Stimulated activated CD8-positive, alpha-beta memory T cell treated with anti-CD3 and anti-CD28 coated beads, Interleukin-4, amount 100 ng/mL, for 1 hour (primary cell): ENCODE data around the gene ITGAL.
"Not testable (repeated sequence)": the region's sequence is repeated elsewhere in the genome, so short reads cannot be mapped to it uniquely, and the experiment has no call there.

Experiments
- DNase-seq, 2 donors: peaks; one replicate each; pipeline ENCODE4 v3.0.0-alpha.2; 2020; ENCODE audit warnings: low read depth in 2 of 2, low spot score in 1 of 2

ITGAL gene

DNA sequence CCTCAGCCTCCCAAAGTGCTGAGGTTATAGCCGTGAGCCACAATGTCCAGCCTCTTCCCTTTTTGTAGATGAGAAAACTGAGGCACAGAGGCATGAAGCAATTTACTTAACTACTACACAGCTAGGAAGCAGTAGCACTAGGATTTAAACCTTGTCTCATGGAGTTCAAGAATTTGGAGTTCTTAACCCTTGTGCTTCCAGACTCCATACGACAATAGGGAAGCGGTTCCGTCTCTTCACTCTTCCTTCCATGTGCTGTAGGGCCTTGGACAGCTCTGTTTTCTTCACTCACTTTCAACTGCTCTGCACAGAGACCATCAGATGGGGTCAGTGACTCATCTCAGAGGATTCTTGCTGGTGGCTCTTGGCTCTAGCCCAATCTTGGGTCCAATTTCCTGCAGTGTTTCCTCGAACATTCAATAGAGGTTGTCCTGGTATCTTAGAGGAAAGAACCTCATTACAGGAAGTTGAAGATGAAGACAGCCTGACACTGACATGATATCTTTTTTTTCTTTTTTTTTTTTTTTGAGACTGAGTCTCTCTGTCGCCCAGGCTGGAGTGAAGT lies 19.3 kb downstream of the ITGAL start:
- peak in 1 of 2 donors; percentile 10 for DNase-seq

DNA sequence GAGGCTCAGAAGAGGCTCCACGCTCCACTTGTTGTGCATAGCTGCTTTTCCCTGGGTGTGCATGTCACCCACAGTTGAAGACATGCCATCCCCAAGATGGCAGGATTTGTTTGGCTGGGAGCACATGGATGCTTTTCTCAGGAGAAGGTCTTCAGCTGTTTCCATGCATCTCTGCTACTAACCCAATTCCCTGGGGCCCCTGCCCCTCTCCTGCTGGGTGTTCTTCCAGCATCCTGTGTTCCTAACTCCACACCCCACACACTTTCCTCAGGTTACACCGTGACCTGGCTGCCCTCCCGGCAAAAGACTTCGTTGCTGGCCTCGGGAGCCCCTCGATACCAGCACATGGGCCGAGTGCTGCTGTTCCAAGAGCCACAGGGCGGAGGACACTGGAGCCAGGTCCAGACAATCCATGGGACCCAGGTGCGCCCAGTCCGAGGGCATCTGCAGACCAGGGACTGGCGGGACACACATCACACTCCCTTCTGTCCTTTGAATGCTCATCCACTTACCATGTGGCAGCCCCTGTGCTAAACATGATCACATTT lies 21.5 kb downstream of the ITGAL start:
- no peak for DNase-seq

DNA sequence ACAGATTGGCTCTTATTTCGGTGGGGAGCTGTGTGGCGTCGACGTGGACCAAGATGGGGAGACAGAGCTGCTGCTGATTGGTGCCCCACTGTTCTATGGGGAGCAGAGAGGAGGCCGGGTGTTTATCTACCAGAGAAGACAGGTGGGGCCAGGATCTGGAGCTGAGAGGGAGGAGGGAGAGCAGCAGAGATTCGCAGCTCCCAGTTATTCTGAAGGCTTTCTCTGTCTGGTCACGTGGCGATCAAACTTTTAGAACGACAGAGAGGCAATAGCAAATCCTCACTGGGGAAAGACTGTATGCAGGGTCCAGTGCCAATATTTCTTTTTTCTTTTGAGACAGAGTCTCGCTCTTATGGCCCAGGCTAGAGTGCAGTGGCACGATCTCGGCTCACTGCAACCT lies 22.2 kb downstream of the ITGAL start:
- DNase-seq, result no peak

DNA sequence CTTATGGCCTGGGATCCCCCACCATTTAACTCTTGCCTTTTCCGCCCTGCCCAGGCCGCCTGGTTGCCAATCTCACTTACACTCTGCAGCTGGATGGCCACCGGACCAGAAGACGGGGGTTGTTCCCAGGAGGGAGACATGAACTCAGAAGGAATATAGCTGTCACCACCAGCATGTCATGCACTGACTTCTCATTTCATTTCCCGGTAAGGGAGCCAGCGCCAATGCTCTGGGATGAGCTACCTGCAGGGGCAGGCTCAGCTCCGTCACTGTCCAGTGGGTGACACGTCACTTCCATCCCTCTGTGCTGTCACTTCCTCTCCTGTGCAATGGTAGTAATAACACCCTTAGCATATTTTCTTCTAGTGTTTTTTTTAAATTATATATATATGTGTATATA lies 26.7 kb downstream of the ITGAL start:
- DNase-seq, result no peak

DNA sequence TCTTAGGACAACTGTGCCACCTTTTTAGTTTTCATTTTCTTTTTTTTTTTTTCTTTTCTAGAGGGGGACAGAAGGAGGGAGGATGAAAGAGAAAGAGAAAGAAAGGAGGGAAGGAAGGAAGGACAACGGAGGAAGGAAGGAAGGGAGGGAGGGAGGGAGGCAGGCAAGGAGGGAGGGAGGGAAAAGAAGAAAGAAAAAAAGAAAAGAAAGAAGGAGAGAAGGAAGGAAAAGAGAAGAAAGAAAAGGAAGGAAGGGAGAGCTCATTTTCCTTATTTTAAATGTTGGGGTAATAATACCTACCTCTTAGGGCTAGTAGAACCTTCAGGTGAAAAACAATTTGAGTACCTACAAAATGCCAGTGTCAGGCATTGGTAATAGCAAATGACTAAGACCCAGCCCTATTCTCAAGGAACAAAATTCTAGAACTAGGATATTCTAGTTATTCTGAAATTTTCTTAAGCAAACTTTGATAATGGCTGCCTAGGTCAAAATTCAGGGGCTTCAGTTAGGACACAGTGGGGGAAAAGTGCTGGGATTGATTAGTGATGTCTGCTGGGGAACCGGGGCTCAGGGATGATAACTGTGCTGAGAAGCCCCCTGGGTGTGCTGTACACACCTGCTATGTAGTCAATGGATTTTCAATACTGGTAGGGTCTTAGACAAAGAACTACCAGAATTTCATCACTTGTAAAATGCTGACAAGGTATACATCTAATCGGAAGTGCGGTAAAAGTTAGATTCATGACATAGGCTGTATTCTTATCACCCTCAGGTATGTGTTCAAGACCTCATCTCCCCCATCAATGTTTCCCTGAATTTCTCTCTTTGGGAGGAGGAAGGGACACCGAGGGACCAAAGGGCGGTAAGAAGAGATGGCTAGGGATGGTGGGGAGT lies 31.1 kb downstream of the ITGAL start:
- no peak for DNase-seq

DNA sequence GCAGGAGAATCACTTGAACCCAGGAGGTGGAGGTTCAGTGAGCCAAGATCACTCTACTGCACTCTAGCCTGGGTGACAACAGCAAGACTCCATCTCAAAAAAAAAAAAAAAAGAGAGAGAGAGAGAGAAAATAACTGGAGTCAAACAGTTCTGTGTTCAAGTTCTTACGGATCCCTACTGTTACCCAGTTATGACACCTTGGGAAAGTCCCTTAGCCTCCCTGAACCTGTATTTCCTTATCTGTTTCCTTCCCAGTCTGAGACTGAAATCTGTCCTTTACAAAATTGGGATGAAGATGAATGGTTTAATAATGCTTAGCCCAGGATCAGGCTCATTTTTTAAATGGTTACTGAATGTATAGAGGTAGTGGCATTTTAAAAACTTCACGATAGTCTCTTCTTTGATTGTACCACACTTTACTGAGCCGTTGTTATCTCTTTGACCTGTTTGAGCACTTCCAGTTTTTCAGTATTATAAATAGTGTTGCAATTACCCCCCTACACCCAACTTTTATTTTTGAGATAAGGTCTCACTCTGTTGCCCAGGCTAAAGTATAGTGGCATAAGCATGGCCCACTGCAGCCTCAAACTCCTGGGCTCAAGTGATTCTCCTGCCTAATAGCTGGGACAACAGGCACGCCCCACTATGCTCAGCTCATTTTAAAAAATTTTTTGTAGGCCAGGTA lies 36.7 kb downstream of the ITGAL start:
- DNase-seq, result no peak

DNA sequence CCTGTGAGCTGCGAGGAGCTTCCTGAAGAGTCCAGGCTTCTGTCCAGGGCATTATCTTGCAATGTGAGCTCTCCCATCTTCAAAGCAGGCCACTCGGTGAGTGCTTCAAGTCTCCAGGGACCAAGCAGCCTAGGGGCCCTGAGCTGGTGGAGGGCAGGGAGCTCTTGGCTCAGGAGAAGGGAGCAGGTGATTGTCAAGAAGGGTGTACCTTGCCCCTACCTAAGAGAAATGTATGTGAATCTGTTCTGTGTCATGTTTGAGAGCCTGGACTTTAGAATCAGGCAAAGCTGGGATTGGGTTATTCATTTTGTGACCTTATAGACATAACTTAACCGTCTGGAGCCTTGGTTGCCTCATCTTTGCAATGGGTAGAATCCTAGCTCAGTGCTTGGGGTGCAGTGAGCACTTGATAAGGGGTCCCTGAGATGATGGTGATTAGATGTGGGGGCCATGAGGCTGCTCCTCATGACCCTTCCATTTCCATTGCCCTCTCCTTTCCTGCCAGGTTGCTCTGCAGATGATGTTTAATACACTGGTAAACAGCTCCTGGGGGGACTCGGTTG lies 37.9 kb downstream of the ITGAL start:
- DNase-seq, result no peak

DNA sequence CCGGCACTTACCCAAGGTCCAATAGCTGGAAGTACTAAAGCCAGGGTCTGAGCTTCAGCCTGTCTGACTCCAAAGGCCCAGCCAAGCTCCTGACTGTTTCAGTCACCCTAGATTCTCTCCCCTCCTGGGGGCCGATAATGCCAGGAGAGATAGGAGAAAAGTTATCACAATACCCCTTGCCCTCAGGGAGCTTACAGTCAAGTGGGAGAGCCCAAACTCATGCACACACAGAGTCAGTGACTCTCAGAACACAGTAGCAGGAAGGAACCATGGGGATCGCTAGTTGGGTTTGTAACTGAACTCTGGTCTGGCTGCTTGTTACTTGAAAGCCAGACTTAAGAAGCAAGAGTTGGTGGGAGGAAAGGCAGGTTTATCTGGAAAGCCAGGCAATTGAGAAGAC lies 39.0 kb downstream of the ITGAL start:
- no peak for DNase-seq

DNA sequence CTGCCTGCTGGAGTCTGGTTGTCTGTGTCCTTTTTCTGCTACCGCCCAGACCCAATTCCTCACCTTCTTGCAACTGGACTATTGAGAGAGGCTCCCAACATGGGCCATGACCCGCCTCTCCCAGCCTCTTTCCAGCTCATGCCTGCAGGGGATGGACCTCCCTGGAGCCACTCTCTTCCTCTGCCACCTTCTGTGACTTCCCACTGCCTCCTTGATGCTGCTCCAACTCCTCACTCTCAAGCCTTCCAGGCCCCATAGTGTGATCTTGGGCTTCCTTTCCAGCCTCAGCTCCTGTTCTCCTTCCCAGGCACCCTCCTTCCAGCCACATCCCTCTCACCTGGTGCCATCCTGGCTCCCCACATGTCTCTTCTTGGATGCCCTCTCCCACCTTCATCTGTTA lies 42.7 kb downstream of the ITGAL start:
- no peak for DNase-seq

DNA sequence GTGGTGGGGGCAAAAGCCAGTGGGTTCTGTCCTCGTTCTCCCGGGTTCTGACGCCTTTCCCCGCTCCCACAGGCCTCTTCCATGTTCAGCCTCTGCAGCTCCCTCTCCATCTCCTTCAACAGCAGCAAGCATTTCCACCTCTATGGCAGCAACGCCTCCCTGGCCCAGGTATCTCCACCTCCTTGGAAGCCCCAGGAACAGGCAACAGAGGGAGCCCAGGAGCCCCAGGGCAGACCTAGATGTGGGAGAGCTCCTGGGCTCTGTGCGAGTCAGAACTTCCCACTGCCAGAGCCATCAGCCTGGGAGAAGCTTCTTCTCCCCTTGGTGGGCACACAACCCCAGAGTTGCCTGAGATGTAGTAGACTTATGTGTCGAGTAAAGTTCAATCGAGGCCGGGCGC lies 46.0 kb downstream of the ITGAL start:
- no peak for DNase-seq

DNA sequence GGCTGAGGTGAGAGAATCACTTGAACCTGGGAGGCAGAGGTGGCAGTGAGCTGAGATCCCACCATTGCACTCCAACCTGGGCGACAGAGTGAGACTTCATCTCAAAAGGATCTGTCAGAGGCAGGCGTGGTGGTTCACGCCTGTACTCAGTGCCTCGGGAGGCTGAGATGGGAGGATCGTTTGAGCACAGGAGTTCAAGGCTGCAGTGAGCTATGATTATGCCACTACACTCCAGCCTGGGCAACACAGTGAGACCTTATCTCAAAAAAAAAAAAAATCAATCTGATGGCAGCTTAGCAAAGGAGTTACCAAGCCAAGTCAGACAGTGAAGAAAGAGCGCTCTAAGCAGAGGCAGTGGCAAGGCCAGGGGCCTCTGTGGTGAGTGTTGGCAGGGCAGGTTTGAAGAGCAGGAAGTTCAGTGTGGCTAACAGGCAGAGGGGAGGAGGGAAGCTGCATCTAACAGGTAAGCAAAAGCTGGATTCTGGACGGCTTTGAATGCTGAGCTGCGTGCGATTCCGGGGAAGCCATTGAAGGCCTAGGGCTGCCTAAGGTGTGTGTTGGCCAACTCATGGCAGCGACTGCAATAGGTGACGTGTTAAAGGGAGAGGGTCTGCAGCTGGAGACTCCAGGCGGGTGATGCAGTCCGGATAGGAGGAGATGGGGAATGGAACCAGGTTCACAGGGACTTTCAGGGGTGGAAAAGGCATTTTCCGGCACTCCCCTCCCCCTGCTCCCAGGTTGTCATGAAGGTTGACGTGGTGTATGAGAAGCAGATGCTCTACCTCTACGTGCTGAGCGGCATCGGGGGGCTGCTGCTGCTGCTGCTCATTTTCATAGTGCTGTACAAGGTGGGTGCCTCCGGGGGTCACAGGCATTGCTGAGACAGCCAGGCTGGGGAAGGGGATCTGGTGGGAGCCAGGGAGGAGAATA lies 46.8 kb downstream of the ITGAL start:
- no peak for DNase-seq

DNA sequence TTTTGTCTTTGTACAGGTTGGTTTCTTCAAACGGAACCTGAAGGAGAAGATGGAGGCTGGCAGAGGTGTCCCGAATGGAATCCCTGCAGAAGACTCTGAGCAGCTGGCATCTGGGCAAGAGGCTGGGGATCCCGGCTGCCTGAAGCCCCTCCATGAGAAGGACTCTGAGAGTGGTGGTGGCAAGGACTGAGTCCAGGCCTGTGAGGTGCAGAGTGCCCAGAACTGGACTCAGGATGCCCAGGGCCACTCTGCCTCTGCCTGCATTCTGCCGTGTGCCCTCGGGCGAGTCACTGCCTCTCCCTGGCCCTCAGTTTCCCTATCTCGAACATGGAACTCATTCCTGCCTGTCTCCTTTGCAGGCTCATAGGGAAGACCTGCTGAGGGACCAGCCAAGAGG lies 48.9 kb downstream of the ITGAL start:
- no peak for DNase-seq

DNA sequence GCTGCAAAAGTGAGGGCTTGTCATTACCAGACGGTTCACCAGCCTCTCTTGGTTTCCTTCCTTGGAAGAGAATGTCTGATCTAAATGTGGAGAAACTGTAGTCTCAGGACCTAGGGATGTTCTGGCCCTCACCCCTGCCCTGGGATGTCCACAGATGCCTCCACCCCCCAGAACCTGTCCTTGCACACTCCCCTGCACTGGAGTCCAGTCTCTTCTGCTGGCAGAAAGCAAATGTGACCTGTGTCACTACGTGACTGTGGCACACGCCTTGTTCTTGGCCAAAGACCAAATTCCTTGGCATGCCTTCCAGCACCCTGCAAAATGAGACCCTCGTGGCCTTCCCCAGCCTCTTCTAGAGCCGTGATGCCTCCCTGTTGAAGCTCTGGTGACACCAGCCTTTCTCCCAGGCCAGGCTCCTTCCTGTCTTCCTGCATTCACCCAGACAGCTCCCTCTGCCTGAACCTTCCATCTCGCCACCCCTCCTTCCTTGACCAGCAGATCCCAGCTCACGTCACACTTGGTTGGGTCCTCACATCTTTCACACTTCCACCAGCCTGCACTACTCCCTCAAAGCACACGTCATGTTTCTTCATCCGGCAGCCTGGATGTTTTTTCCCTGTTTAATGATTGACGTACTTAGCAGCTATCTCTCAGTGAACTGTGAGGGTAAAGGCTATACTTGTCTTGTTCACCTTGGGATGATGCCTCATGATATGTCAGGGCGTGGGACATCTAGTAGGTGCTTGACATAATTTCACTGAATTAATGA lies 49.5 kb downstream of the ITGAL start:
- DNase-seq, result no peak

DNA sequence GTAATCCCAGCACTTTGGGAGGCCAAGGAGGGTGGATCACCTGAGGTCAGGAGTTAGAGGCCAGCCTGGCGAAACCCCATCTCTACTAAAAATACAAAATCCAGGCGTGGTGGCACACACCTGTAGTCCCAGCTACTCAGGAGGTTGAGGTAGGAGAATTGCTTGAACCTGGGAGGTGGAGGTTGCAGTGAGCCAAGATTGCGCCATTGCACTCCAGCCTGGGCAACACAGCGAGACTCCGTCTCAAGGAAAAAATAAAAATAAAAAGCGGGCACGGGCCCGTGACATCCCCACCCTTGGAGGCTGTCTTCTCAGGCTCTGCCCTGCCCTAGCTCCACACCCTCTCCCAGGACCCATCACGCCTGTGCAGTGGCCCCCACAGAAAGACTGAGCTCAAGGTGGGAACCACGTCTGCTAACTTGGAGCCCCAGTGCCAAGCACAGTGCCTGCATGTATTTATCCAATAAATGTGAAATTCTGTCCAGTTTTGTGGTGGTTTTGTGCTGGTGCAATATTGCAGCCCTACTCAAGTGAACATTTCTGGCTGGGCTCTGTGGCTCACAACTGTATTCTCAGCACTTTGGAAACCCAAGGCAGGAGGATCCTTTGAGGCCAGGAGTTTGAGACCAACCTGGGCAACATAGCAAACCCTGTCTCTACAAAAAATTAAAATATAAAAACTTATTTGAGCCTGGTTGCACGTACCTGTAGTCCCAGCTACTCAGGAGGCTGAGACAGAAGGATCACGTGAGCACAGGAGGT lies 50.3 kb downstream of the ITGAL start:
- DNase-seq, result not testable (repeated sequence)

DNA sequence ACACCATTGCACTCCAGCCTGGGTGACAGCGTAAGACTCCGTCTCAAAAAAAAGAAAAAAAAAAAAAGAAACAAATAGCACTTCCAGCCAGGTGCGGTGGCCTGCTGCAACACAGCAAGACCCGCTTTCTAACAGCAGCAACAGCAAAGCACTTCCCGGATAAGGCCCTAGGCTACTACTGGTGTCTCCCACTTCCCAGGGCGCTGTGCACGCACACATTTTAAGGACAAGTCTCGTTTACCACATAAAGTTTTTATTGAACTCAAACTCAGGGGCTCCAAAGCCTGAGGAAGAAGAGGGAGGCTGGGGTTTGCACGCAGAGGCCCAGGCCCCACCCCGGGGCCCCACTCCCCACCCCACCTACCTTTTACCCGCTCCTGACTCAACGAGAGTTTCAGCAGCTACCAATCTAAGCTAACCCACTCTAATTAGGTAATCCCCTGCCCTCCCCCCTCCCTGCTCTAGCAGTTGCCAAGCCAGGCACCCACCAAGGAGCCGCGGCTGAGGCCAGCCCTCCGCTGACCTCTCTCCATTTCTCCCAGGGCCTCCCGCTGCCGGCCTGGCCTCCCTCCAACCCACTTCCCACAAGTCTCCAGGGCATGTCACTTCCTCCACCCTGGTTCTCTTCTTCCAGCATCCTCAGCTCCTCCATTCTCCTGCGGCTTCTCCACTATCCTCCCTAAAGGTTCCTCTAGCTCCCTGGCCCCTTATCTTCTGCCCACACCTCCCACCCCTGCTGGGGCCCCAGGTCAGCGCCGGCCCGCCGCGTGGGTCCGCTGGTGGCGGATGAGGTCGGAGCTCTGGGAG lies 51.4 kb downstream of the ITGAL start:
- DNase-seq, result no peak

DNA sequence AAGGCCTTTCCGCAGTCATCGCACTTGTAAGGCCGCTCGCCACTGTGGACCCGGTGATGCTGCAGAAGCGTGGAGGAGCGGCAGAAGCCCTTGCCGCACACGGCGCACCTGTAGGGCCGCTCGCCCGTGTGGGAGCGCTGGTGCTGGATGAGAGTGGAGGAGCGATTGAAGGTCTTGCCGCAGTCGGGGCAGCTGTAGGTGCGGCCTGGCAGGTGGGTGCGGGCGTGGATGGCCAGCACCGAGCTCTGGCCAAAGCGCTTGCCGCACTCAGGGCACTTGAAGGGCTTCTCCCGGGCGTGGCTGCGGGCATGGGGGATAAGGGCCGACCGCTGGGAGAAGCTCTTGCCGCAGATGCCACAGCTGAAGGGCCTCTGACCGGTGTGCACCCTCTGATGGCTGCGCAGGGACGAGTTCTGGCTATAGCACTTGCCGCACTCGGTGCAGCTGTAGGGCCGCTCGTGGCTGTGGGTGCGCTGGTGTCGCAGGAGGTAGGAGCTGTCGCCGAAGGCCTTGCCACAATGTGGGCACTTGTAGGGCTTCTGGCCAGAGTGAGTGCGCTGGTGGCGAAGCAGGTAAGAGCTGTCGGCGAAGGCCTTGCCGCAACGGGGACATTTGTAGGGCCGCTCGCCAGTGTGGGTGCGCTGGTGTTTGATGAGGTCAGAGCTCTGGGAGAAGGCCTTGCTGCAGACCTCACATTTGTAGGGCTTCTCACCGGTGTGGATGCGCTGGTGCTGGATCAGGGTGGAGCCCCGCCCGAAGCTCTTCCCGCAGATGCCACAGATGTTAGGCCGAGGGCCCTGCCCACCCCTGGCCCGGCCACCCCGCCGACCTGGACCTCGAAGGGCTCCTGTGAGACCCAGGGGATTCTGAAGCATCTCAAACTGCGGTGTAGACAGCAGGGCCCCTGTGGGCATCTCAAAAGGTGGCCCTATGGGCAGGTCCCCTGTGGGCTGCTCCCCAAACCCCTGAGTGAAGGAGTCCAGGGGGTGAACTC lies 52.3 kb downstream of the ITGAL start:
- DNase-seq, result no peak

DNA sequence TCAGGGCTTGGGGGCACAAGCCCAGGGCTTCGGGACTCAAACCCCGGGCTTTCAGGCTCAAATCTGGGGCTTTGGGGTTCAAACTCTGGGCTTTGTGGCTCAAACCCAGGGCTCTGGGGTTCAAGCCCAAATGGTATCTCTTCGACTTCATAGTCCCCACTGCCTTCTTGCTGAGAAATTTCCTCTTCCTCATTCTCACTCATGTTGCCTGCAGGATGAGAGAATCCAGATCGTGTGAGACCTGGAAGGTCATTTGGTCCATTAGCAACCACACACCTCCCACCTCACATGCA lies 53.2 kb downstream of the ITGAL start:
- DNase-seq, result no peak
